GM12878 (cell line): ENCODE data around the gene C14orf93. TPM values are rescaled to one million over a fixed set of nuclear protein-coding genes. Genes with fewer than 3 reads are reported as not detected.

Experiments
- CBX5 ChIP-seq: sonication (generic); IDR thresholded peaks from 2 replicates; pipeline ENCODE4 v1.6.1; 2016; ENCODE audit warnings: low read depth, moderate library complexity, mild to moderate bottlenecking, inconsistent platforms
- CHD1 ChIP-seq: IDR thresholded peaks from 2 replicates; pipeline ENCODE4 v1.6.1; 2012; ENCODE audit warnings: low read depth, low read length, improper control_type of control experiment
- CHD4 ChIP-seq: fragments of 200-600 bp; sonication (generic); IDR thresholded peaks from 2 replicates; pipeline ENCODE4 v1.6.1; 2016; ENCODE audit warnings: mild to moderate bottlenecking
- ESRRA ChIP-seq: IDR thresholded peaks from 2 replicates; pipeline ENCODE4 v1.6.1; 2012; ENCODE audit warnings: mild to moderate bottlenecking, low read length, improper control_type of control experiment
- ETV6 ChIP-seq, 2 experiments: fragments of 450-650 bp in 1 of 2; IDR thresholded peaks in 1 of 2; conservative IDR thresholded peaks in 1 of 2; 2 replicates each; pipeline ENCODE4 v1.6.1; 2014; ENCODE audit warnings: antibody characterized with exemption in 1 of 2, borderline replicate concordance in 1 of 2, low read depth in 1 of 2, mild to moderate bottlenecking in 1 of 2, moderate library complexity in 1 of 2
- GATAD2B ChIP-seq: fragments of 450-650 bp; conservative IDR thresholded peaks from 2 replicates; pipeline ENCODE4 v1.6.1; 2017; ENCODE audit warnings: low read depth, mild to moderate bottlenecking, moderate library complexity
- MXI1 ChIP-seq: fragments of 150-350 bp; IDR thresholded peaks from 2 replicates; pipeline ENCODE4 v1.6.1; 2011; ENCODE audit warnings: low read depth, mild to moderate bottlenecking, inconsistent platforms, low read length, improper control_type of control experiment
- NFXL1 ChIP-seq: fragments of 450-650 bp; IDR thresholded peaks from 2 replicates; pipeline ENCODE4 v1.6.1; 2017; ENCODE audit warnings: antibody characterized with exemption, mild to moderate bottlenecking, borderline replicate concordance
- NR2C1 ChIP-seq: fragments of 450-650 bp; IDR thresholded peaks from 2 replicates; pipeline ENCODE4 v1.6.1; 2017; ENCODE audit warnings: antibody characterized with exemption, mild to moderate bottlenecking, moderate library complexity
- NR2F1 ChIP-seq: fragments of 450-650 bp; conservative IDR thresholded peaks from 2 replicates; pipeline ENCODE4 v1.6.1; 2017; ENCODE audit warnings: mild to moderate bottlenecking
- PBX3 ChIP-seq: IDR thresholded peaks from 2 replicates; pipeline ENCODE4 v1.6.1; 2011; ENCODE audit warnings: mild to moderate bottlenecking, low read depth, low read length, moderate library complexity; ENCODE audit not compliant: insufficient replicate concordance
- SREBF2 ChIP-seq: IDR thresholded peaks from 2 replicates; pipeline ENCODE4 v1.6.1; 2012; ENCODE audit warnings: mild to moderate bottlenecking, low read length
- SRF ChIP-seq, 2 experiments: IDR thresholded peaks; 2 replicates each; pipeline ENCODE4 v1.6.1; 2011; ENCODE audit warnings: low read depth in 2 of 2, low read length in 2 of 2, mild to moderate bottlenecking in 1 of 2, moderate library complexity in 1 of 2
- SUZ12 ChIP-seq: fragments of 200-600 bp; sonication (generic); IDR thresholded peaks from one replicate; pipeline ENCODE4 v1.6.1; 2018; ENCODE audit warnings: antibody characterized with exemption, mild to moderate bottlenecking; ENCODE audit not compliant: unreplicated experiment
- TBL1XR1 ChIP-seq: IDR thresholded peaks from 2 replicates; pipeline ENCODE4 v1.6.1; 2012; ENCODE audit warnings: low read depth, low read length, improper control_type of control experiment
- USF1 ChIP-seq: IDR thresholded peaks from 2 replicates; pipeline ENCODE4 v1.6.1; 2011; ENCODE audit warnings: borderline replicate concordance, low read depth, mild to moderate bottlenecking, moderate library complexity, mixed read lengths, low read length; ENCODE audit not compliant: insufficient read depth; ENCODE audit errors: extremely low read length
- ZNF207 ChIP-seq: fragments of 450-650 bp; IDR thresholded peaks from 2 replicates; pipeline ENCODE4 v1.6.1; 2014; ENCODE audit warnings: antibody characterized with exemption, mild to moderate bottlenecking, borderline replicate concordance
- ZNF217 ChIP-seq: fragments of 450-650 bp; IDR thresholded peaks from 2 replicates; pipeline ENCODE4 v1.6.1; 2017; ENCODE audit warnings: antibody characterized with exemption, mild to moderate bottlenecking
- ZNF592 ChIP-seq: fragments of 450-650 bp; IDR thresholded peaks from 2 replicates; pipeline ENCODE4 v1.6.1; 2017; ENCODE audit warnings: mild to moderate bottlenecking, moderate library complexity
- polyA plus RNA-seq, 11 experiments: library from polyadenylated mRNA; depleted of rRNA in 4 of 11; unstranded in 6 of 11; stranded (reverse) in 5 of 11; fragments of >200 nt; fragmentation: Nextera tagmentation in 4 of 11; fragmentation: Illumina TruSeq in 1 of 11; extraction: Ambion mirVana in 4 of 11; extraction: Trizol in 1 of 11; gene quantifications; 1 replicate in 1 of 11; 2 replicates in 10 of 11; pipeline versions ENCODE4 v1.2.1 to v1.2.3, GENCODE V29; 2011 to 2016; ENCODE audit warnings: inconsistent platforms in 2 of 11, missing spikeins in 2 of 11, low read depth in 1 of 11
- total RNA-seq, 4 experiments: library from RNA; depleted of rRNA in 3 of 4; stranded (reverse); fragments of >200 nt in 3 of 4; fragmentation: Illumina TruSeq in 1 of 4; extraction: Trizol in 1 of 4; gene quantifications; 2 replicates each; pipeline versions ENCODE4 v1.2.1 to v1.2.3, GENCODE V29; 2013 to 2021
- TF ChIP-seq, protein P1 (sequence below): IDR thresholded peaks from 2 replicates; pipeline ENCODE4 v1.6.1; 2012; ENCODE audit warnings: low read depth, low read length, improper control_type of control experiment
- TF ChIP-seq, protein P2 (sequence below): fragments of 150-350 bp; IDR thresholded peaks from 2 replicates; pipeline ENCODE4 v1.6.1; 2014; ENCODE audit warnings: mild to moderate bottlenecking, low read depth, low read length

C14orf93 gene
- total and polyA plus RNA-seq, 10 of the 15 experiments (the other 5 are each of a cell fraction or from before 2014, with no cell fraction given) = 1.8 to 13.9 (median 10.2) TPM

- TF ChIP-seq ZNF207 (peak; percentile 42; the same call in 1 of the 2 replicates), ZNF592 (no peak), CBX5 (no peak), USF1 (no peak), NR2C1 (peak; percentile 93), GATAD2B (peak; percentile 54; the same call in 1 of the 2 replicates), CHD1 (no peak), TBL1XR1 (peak; percentile 27; the same call in 1 of the 2 replicates), PBX3 (no peak), ZNF217 (no peak), NFXL1 (no peak), ESRRA (no peak), MXI1 (peak; percentile 21; the same call in 1 of the 2 replicates), NR2F1 (no peak), CHD4 (no peak), ETV6 (conservative IDR thresholded peaks at IDR 0.05 in 1 of 2, IDR thresholded peaks at IDR 0.05 in 1 of 2; ENCODE audit: borderline replicate concordance in 1 of 2, low read depth in 1 of 2) (no peak), SUZ12 (no peak), SREBF2 (no peak), SRF (IDR thresholded peaks at IDR 0.05; ENCODE audit: low read depth in 2 of 2, low read length in 2 of 2) (no peak)
- TF ChIP-seq, protein P1, sequence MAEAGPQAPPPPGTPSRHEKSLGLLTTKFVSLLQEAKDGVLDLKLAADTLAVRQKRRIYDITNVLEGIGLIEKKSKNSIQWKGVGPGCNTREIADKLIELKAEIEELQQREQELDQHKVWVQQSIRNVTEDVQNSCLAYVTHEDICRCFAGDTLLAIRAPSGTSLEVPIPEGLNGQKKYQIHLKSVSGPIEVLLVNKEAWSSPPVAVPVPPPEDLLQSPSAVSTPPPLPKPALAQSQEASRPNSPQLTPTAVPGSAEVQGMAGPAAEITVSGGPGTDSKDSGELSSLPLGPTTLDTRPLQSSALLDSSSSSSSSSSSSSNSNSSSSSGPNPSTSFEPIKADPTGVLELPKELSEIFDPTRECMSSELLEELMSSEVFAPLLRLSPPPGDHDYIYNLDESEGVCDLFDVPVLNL = peak; percentile 75
- TF ChIP-seq, protein P2, sequence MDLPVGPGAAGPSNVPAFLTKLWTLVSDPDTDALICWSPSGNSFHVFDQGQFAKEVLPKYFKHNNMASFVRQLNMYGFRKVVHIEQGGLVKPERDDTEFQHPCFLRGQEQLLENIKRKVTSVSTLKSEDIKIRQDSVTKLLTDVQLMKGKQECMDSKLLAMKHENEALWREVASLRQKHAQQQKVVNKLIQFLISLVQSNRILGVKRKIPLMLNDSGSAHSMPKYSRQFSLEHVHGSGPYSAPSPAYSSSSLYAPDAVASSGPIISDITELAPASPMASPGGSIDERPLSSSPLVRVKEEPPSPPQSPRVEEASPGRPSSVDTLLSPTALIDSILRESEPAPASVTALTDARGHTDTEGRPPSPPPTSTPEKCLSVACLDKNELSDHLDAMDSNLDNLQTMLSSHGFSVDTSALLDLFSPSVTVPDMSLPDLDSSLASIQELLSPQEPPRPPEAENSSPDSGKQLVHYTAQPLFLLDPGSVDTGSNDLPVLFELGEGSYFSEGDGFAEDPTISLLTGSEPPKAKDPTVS = no peak
These were observed 24.8 kb upstream of the C14orf93 start, which contains the start of gene PSMB5 (continued) for GRCh38 chr14:23034498-23035302.
